CD4-positive, alpha-beta memory T cell (primary cell): Measurements from ENCODE around the gene GTPBP6. TPM values are rescaled to one million over a fixed set of nuclear protein-coding genes. Genes with fewer than 3 reads are reported as not detected.
"Not testable (repeated sequence)": the region's sequence is repeated elsewhere in the genome, so short reads cannot be mapped to it uniquely, and the experiment has no call there.

Source experiments
- CTCF ChIA-PET: fragments of 350-600 bp; sonication (Branson Sonifier 250); formaldehyde crosslinking; loops from one replicate; lab custom pipeline; 2021; ENCODE audit warnings: inconsistent platforms; ENCODE audit not compliant: partially characterized antibody; lab: Charles Lee
- POLR2A ChIA-PET: fragments of 350-600 bp; sonication (Branson Sonifier 250); formaldehyde crosslinking; loops from one replicate; lab custom pipeline; 2021; ENCODE audit not compliant: partially characterized antibody; lab: Charles Lee
- DNase-seq, 5 donors: peaks; one replicate each; pipeline versions ENCODE4 v3.0.0 to v3.0.0-alpha.2; 2020 to 2022; ENCODE audit warnings: mixed read lengths in 1 of 5
- H3K27ac ChIP-seq: one replicate; pipeline ENCODE4 v1.7.0; 2013; ENCODE audit warnings: low read depth, low read length
- H3K27me3 ChIP-seq: 2 replicates; pipeline ENCODE4 v1.7.0; 2013; ENCODE audit warnings: mild to moderate bottlenecking, low read length, moderate library complexity; ENCODE audit not compliant: insufficient read depth
- H3K36me3 ChIP-seq: 2 replicates; pipeline ENCODE4 v1.7.0; 2013; ENCODE audit warnings: mild to moderate bottlenecking, low read length, moderate library complexity; ENCODE audit not compliant: insufficient read depth
- H3K4me1 ChIP-seq: 2 replicates; pipeline ENCODE4 v1.7.0; 2013; ENCODE audit warnings: mild to moderate bottlenecking, low read length, moderate library complexity; ENCODE audit not compliant: insufficient read depth
- H3K4me3 ChIP-seq, 2 donors: one replicate each; pipeline ENCODE4 v1.7.0; 2013; ENCODE audit warnings: low read length in 2 of 2, mild to moderate bottlenecking in 1 of 2
- H3K9me3 ChIP-seq, 2 donors: one replicate each; pipeline ENCODE4 v1.7.0; 2013; ENCODE audit warnings: low read length in 2 of 2, control low read depth in 1 of 2; ENCODE audit not compliant: control insufficient read depth in 1 of 2
- H3K27ac Mint-ChIP-seq, 7 donors: one replicate each; pipeline ENCODE4 v1.8.0; 2020 to 2021; ENCODE audit warnings: mixed read lengths in 7 of 7, mild to moderate bottlenecking in 6 of 7, inconsistent platforms in 3 of 7, moderate library complexity in 3 of 7
- H3K27me3 Mint-ChIP-seq, 2 donors: one replicate each; pipeline ENCODE4 v1.8.0; 2020 to 2021; ENCODE audit warnings: mixed read lengths in 2 of 2
- H3K36me3 Mint-ChIP-seq, 2 donors: one replicate each; pipeline ENCODE4 v1.8.0; 2020 to 2021; ENCODE audit warnings: mixed read lengths in 2 of 2, inconsistent platforms in 1 of 2, mild to moderate bottlenecking in 1 of 2
- H3K4me1 Mint-ChIP-seq, 4 donors: one replicate each; pipeline ENCODE4 v1.8.0; 2020 to 2021; ENCODE audit warnings: mixed read lengths in 4 of 4, mild to moderate bottlenecking in 1 of 4
- H3K4me3 Mint-ChIP-seq, 8 donors: one replicate each; pipeline ENCODE4 v1.8.0; 2020 to 2021; ENCODE audit warnings: mixed read lengths in 8 of 8, mild to moderate bottlenecking in 7 of 8, moderate library complexity in 6 of 8, inconsistent platforms in 3 of 8
- H3K9me3 Mint-ChIP-seq, 8 donors: one replicate each; pipeline ENCODE4 v1.8.0; 2020 to 2021; ENCODE audit warnings: mixed read lengths in 8 of 8, mild to moderate bottlenecking in 5 of 8, inconsistent platforms in 3 of 8, moderate library complexity in 1 of 8
- intact Hi-C: fragments of 100-400 bp; cut with micrococcal nuclease; formaldehyde crosslinking; loops from one replicate; pipeline ENCODE4 v1.15.1; 2023
- polyA plus RNA-seq, 2 donors: library from polyadenylated mRNA; unstranded; fragments of 300-500 nt; fragmentation: Illumina TruSeq; gene quantifications; one replicate each; pipeline ENCODE4 v1.2.3, GENCODE V29; 2021
- total RNA-seq, 2 experiments: library from RNA; stranded (reverse); gene quantifications; one replicate each; pipeline ENCODE4 v1.2.3, GENCODE V29; 2021

Gene GTPBP6
- total and polyA plus RNA-seq, 4 experiments from 2014 or later, result 34.8 to 79.3 (median 63.3) TPM

DNA sequence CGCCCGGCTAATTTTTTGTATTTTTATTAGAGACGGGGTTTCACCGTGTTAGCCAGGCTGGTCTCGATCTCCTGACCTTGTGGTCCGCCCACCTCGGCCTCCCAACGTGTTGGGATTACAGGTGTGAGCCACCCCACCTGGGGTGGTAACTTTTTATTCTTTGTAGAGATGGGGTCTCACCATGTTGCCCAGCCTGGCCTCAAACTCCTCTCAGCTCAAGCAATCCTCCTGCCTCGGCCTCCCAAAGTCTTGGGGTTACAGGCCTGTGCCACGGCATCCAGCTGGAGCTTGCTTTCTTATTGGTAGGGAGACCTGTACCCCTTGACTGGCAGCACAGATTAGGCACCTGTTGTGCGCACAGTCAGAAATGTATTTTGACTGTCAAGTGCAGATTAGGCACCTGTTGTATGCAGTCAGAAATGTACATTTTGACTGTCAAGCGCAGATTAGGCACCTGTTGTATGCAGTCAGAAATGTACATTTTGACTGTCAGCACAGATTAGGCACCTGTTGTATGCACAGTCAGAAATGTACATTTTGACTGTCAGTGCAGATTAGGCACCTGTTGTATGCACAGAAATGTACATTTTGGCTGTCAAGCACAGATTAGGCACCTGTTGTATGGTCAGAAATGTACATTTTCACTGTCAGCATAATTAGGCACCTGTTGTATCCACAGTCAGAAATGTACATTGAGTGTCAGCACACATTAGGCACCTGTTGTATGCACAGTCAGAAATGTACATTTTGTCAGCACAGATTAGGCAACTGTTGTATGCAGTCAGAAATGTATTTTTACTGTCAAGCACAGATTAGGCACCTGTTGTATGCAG lies 12.6 kb downstream of the GTPBP6 start:
- H3K4me3 ChIP-seq, H3K4me3 Mint-ChIP-seq, POLR2A ChIA-PET, CTCF ChIA-PET, H3K4me1 Mint-ChIP-seq, H3K9me3 ChIP-seq, H3K27me3 Mint-ChIP-seq, H3K4me1 ChIP-seq, H3K27ac ChIP-seq, intact Hi-C loops, H3K9me3 Mint-ChIP-seq, H3K27me3 ChIP-seq: not testable (repeated sequence)
- H3K36me3 ChIP-seq, result peaks cover 24% of the 10 kb centered on the region
- H3K27ac Mint-ChIP-seq, result peak overlapping the region in 2 of 7 donors; percentile 8 to 61
- peaks cover 40 to 42% of the 10 kb centered on the region in 2 donors for H3K36me3 Mint-ChIP-seq
- peak in 1 of 5 donors; percentile 33 for DNase-seq

DNA sequence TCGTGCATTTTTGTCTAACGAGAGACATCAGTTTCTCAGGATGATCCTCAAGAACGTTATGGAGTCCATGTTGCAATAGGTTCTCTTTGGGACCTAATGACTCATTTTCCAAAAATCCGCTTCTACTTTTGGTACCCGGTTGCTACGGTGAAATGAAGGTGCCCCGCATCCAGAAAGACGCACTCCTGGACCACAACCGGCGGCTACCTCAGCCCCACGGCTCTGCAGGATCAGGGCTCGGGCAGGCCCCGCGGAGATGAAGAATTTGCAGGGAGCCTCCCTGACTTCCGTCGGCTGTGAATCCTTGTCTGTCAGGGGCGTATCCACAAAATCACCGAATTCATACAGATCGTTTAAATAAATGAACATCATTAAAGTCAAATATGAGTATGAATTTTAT lies 15.6 kb downstream of the GTPBP6 start:
- H3K27me3 ChIP-seq, result no peaks in the 10 kb centered on the region
- ChIA-PET CTCF (no interaction called here), POLR2A (no interaction called here)
- H3K36me3 ChIP-seq, result peaks cover 19% of the 10 kb centered on the region
- Mint-ChIP-seq H3K27ac (no peak overlapping the region), H3K9me3 (peaks cover 0 to 6% (median 0%) of the 10 kb centered on the region in 8 donors), H3K4me3 (no peak overlapping the region), H3K36me3 (peaks cover 21 to 31% of the 10 kb centered on the region in 2 donors), H3K4me1 (no peaks in the 10 kb centered on the region), H3K27me3 (no peaks in the 10 kb centered on the region)
- H3K4me3 ChIP-seq, result no peak overlapping the region
- intact Hi-C loops, result no loop called here
- H3K27ac ChIP-seq, result no peak overlapping the region
- DNase-seq, result peak in 1 of 5 donors; percentile 16
- H3K9me3 ChIP-seq, result no peaks in the 10 kb centered on the region
- H3K4me1 ChIP-seq, result no peaks in the 10 kb centered on the region

DNA sequence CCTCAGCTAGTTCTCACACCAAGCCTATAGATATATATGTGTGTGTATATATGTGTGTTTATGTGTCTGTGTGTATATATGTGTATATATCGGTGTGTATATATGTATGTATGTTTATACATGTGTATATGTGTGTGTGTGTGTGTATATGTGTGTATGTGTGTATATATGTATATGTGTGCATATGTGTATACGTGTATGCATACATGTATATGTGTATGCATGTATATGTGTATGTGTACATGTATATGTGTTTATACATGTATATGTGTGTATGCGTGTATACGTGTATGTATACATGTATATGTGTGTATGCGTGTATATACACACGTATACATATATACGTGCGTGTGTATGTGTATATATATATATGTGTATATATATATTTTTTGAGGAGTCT lies 18.3 kb downstream of the GTPBP6 start:
- H3K9me3 Mint-ChIP-seq, result peaks cover 0 to 6% (median 0%) of the 10 kb centered on the region in 8 donors
- no peaks in the 10 kb centered on the region for H3K27me3 Mint-ChIP-seq
- Histone ChIP-seq H3K27me3 (no peaks in the 10 kb centered on the region), H3K36me3 (peaks cover 5% of the 10 kb centered on the region), H3K4me1 (no peaks in the 10 kb centered on the region), H3K9me3 (no peaks in the 10 kb centered on the region), H3K4me3 (no peak overlapping the region), H3K27ac (no peak overlapping the region)
- H3K4me3 Mint-ChIP-seq, result no peak overlapping the region
- ChIA-PET POLR2A (no interaction called here), CTCF (no interaction called here)
- peaks cover 21 to 30% of the 10 kb centered on the region in 2 donors for H3K36me3 Mint-ChIP-seq
- no peak overlapping the region for H3K27ac Mint-ChIP-seq
- no peaks in the 10 kb centered on the region for H3K4me1 Mint-ChIP-seq
- DNase-seq, result no peak
- intact Hi-C loops, result no loop called here

DNA sequence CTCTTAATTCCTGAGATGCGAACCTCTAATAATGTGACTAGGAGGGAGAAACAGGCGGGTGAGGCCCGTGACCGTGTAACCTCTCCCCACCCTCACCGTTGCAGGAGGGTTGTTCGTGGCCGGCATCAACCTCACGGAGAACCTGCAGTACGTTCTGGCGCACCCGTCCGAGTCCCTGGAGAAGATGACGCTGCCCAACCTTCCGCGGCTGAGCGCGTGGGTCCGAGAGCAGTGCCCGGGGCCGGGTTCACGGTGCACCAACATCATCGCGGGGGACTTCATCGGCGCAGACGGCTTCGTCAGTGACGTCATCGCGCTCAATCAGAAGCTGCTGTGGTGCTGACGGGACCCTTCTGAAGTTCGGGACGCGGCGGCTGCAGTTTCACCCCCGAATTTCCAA lies 19.6 kb downstream of the GTPBP6 start:
- Histone ChIP-seq H3K4me1 (no peaks in the 10 kb centered on the region), H3K4me3 (no peak overlapping the region), H3K27ac (no peak overlapping the region), H3K9me3 (no peaks in the 10 kb centered on the region), H3K27me3 (no peaks in the 10 kb centered on the region), H3K36me3 (peaks cover 5% of the 10 kb centered on the region)
- ChIA-PET CTCF (no interaction called here), POLR2A (no interaction called here)
- intact Hi-C loops, result no loop called here
- H3K4me1 Mint-ChIP-seq, result no peaks in the 10 kb centered on the region
- DNase-seq, result peak in 1 of 5 donors; percentile 11
- no peaks in the 10 kb centered on the region for H3K27me3 Mint-ChIP-seq
- H3K4me3 Mint-ChIP-seq, result no peak overlapping the region
- H3K36me3 Mint-ChIP-seq, result peaks cover 15 to 30% of the 10 kb centered on the region in 2 donors
- H3K9me3 Mint-ChIP-seq, result peaks cover 0 to 4% (median 0%) of the 10 kb centered on the region in 8 donors
- no peak overlapping the region for H3K27ac Mint-ChIP-seq

DNA sequence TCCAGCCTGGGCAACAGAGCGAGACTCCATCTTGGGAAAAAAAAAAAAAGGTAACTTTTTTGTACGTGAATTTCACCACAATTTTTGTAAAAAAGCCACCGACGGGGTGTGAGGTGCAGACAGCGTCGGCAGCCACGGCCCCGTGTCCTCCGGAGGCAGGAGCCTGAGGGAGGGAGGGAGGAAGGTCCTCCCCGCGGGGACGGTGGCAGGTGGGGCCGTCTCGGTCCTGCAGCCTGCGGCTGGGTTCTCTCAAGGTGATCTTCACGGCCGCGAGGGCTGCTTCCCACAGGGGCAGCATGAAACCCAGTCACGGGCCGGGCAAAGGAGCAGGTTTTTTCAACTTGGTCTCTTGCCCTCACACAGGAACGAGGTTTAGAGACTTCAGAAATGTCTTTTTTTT lies 23.5 kb downstream of the GTPBP6 start:
- H3K4me1 Mint-ChIP-seq, result peaks cover 0 to 3% (median 0%) of the 10 kb centered on the region in 4 donors
- no peak for DNase-seq

DNA sequence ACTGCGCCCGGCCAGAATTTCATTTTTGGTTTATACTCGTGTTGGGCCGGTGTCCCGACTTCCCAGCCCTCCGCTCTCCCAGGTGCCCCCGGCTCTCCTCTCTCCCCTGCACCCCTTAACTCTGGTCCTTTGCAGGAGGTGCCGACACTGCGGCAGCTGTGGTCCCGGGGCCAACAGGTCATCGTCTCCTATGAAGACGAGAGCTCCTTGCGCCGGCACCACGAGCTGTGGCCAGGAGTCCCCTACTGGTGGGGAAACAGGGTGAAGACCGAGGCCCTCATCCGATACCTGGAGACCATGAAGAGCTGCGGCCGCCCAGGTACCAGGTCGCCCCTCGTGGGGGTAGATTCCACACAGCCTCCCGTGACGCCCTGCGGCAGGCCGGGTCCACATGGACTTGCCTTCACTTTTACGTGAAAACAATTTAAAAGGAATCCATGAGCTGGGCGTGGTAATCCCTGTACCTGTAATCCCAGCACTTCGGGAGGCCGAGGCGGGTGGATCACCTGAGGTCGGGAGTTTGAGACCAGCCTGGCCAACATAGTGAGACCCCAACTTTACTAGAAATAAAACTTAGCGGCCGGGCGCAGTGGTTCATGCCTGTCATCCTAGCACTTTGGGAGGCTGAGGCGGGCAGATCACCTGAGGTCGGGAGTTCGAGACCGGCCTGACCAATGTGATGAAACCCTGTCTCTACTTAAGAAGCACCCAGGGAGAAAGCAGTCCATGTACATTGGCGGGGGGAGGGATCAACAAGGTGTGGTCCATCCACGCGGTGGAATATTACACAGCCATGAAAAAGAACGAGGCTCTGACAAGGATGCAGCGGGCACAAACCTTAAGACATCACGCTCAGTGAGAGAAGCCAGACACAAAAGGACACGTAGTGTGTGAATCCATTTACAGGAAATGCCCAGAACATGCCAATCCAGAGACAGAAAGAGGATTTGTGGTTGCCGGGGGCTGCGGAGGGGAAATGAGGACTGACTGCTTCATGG lies 25.4 kb downstream of the GTPBP6 start:
- no peak overlapping the region for H3K27ac ChIP-seq
- peak in 1 of 5 donors; percentile 32 for DNase-seq
- H3K4me1 ChIP-seq, result no peaks in the 10 kb centered on the region
- peaks cover 16 to 22% of the 10 kb centered on the region in 2 donors for H3K36me3 Mint-ChIP-seq
- POLR2A ChIA-PET, result no interaction called here
- H3K9me3 ChIP-seq, result no peaks in the 10 kb centered on the region
- H3K27ac Mint-ChIP-seq, result peak overlapping the region in 1 of 7 donors; percentile 46
- peaks cover 5% of the 10 kb centered on the region for H3K36me3 ChIP-seq
- H3K9me3 Mint-ChIP-seq, result no peaks in the 10 kb centered on the region
- H3K27me3 ChIP-seq, result no peaks in the 10 kb centered on the region
- intact Hi-C loops, result no loop called here
- no peaks in the 10 kb centered on the region for H3K27me3 Mint-ChIP-seq
- peaks cover 0 to 3% (median 0%) of the 10 kb centered on the region in 4 donors for H3K4me1 Mint-ChIP-seq
- H3K4me3 Mint-ChIP-seq, result no peak overlapping the region
- CTCF ChIA-PET, result no interaction called here
- no peak overlapping the region for H3K4me3 ChIP-seq

More for the DNA sequence above, 23.5 kb downstream of the GTPBP6 start:
- Histone ChIP-seq H3K4me3 (no peak overlapping the region), H3K4me1 (no peaks in the 10 kb centered on the region), H3K27me3 (no peaks in the 10 kb centered on the region), H3K9me3 (no peaks in the 10 kb centered on the region), H3K27ac (no peak overlapping the region), H3K36me3 (peaks cover 10% of the 10 kb centered on the region)
- Mint-ChIP-seq H3K9me3 (no peaks in the 10 kb centered on the region), H3K36me3 (peaks cover 15 to 25% of the 10 kb centered on the region in 2 donors), H3K27me3 (no peaks in the 10 kb centered on the region), H3K4me3 (no peak overlapping the region), H3K27ac (no peak overlapping the region)
- intact Hi-C loops, result no loop called here
- ChIA-PET CTCF (no interaction called here), POLR2A (no interaction called here)

DNA sequence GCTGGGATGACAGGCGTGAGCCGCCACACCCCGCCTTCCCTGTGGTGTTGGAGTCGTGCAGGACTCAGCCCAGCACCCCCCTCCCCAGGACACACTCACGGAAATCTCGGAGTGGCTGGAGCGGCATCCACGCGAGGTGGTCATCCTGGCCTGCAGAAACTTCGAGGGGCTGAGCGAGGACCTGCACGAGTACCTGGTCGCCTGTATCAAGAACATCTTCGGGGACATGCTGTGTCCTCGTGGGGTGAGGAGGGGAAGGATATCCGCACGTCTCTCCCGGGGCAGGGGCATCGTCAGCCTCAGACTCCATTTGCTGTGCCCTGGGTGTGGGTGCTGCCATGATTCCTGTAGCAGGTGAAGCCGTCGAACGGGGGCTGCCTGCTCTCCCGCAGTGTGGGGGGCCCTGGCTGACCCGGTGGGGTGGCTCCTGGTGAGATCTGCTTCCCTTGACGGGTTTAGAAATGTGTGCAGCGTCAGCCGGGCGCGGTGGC lies 27.1 kb downstream of the GTPBP6 start:
- H3K4me1 ChIP-seq, result no peaks in the 10 kb centered on the region
- Mint-ChIP-seq H3K4me3 (no peak overlapping the region), H3K9me3 (no peaks in the 10 kb centered on the region), H3K36me3 (peaks cover 15 to 19% of the 10 kb centered on the region in 2 donors), H3K27ac (no peak overlapping the region), H3K27me3 (no peaks in the 10 kb centered on the region), H3K4me1 (peaks cover 0 to 8% (median 2%) of the 10 kb centered on the region in 4 donors)
- ChIA-PET CTCF (no interaction called here), POLR2A (no interaction called here)
- H3K27me3 ChIP-seq, result no peaks in the 10 kb centered on the region
- peaks cover 5% of the 10 kb centered on the region for H3K36me3 ChIP-seq
- H3K9me3 ChIP-seq, result no peaks in the 10 kb centered on the region
- peak in 1 of 5 donors; percentile 9 for DNase-seq
- H3K4me3 ChIP-seq, result no peak overlapping the region
- H3K27ac ChIP-seq, result no peak overlapping the region
- intact Hi-C loops, result no loop called here
